ENCODE data around the gene EPN2.
"Not testable (repeated sequence)": the region's sequence is repeated elsewhere in the genome, so short reads cannot be mapped to it uniquely, and the experiment has no call there.

DNA sequence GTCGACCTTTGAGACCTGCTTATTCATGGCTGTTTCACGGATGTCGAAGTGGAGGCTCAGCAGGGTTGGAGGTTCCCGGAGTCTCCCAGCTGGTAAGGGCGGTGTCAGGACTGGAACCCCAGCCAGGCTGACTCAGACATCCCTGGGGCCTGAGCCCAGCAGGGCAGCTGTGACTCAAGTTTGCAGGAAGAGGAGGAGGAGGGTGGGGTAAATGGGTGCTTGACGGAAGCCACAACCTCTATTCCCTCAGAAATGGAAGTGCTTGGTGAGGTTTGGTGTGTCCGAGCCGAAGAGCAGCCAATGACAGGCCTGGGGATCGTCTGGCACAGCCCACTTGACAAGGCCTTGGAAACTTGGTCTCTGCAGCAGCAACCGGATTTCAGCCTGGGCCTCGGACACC lies 17.8 kb upstream of the EPN2 start:
- TF ChIP-seq, protein P1, sequence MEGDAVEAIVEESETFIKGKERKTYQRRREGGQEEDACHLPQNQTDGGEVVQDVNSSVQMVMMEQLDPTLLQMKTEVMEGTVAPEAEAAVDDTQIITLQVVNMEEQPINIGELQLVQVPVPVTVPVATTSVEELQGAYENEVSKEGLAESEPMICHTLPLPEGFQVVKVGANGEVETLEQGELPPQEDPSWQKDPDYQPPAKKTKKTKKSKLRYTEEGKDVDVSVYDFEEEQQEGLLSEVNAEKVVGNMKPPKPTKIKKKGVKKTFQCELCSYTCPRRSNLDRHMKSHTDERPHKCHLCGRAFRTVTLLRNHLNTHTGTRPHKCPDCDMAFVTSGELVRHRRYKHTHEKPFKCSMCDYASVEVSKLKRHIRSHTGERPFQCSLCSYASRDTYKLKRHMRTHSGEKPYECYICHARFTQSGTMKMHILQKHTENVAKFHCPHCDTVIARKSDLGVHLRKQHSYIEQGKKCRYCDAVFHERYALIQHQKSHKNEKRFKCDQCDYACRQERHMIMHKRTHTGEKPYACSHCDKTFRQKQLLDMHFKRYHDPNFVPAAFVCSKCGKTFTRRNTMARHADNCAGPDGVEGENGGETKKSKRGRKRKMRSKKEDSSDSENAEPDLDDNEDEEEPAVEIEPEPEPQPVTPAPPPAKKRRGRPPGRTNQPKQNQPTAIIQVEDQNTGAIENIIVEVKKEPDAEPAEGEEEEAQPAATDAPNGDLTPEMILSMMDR (IDR thresholded peaks at IDR 0.05): not testable (repeated sequence)
- TF ChIP-seq, protein P2, sequence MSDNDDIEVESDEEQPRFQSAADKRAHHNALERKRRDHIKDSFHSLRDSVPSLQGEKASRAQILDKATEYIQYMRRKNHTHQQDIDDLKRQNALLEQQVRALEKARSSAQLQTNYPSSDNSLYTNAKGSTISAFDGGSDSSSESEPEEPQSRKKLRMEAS (IDR thresholded peaks at IDR 0.05; ENCODE audit: low read depth): not testable (repeated sequence)
- not testable (repeated sequence) for TF ChIP-seq EZH2phosphoT487 (IDR thresholded peaks at IDR 0.05; ENCODE audit: borderline replicate concordance, low read depth); EP300 (IDR thresholded peaks at IDR 0.05; ENCODE audit: borderline replicate concordance in 1 of 2, low read depth in 1 of 2, low read length in 1 of 2)

All from SK-N-SH (cell line).